Measurements from ENCODE around the gene DUSP12. TPM values are rescaled to one million over a fixed set of nuclear protein-coding genes. Genes with fewer than 3 reads are reported as not detected.

Gene DUSP12
- total and polyA plus RNA-seq, 7 donors = 4.4 to 15.3 (median 9.9) TPM

DNA sequence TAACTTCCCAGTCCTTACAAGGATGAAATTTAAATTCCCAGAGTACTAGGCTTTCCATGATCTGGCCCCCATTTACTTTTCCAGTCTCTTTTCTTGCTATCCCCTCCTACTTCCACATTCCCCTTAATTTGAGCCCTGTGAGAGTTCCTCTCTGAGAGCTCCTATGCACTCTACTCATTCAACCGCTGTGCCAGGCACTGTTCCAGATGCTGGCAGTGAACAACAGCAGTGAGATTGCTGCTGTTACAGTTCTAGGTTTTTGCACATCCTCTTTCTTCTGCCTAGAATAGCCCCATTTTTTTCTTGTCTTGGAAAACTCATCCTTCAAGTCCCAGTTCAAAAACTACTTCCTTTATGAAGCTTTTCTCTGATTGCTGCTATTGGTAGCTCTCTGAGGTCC, 35.4 kb downstream of the DUSP12 start:
- Histone ChIP-seq H3K36me3 (ENCODE audit: insufficient read depth in 1 of 2, low read depth in 1 of 2) (peaks cover 15 to 90% of the 10 kb centered on the region in 2 donors), H3K4me1 (no peaks in the 10 kb centered on the region), H3K4me3 (no peak overlapping the region), H3K27ac (no peak overlapping the region), H3K27me3 (ENCODE audit: insufficient read depth in 3 of 3, low read length in 2 of 3) (no peaks in the 10 kb centered on the region), H3K9me3 (no peaks in the 10 kb centered on the region)
- TF ChIP-seq, protein P1, sequence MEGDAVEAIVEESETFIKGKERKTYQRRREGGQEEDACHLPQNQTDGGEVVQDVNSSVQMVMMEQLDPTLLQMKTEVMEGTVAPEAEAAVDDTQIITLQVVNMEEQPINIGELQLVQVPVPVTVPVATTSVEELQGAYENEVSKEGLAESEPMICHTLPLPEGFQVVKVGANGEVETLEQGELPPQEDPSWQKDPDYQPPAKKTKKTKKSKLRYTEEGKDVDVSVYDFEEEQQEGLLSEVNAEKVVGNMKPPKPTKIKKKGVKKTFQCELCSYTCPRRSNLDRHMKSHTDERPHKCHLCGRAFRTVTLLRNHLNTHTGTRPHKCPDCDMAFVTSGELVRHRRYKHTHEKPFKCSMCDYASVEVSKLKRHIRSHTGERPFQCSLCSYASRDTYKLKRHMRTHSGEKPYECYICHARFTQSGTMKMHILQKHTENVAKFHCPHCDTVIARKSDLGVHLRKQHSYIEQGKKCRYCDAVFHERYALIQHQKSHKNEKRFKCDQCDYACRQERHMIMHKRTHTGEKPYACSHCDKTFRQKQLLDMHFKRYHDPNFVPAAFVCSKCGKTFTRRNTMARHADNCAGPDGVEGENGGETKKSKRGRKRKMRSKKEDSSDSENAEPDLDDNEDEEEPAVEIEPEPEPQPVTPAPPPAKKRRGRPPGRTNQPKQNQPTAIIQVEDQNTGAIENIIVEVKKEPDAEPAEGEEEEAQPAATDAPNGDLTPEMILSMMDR (IDR thresholded peaks at IDR 0.05) = no peak
- ATAC-seq = no peak
- WGBS, 3 donors = 57 to 81% (median 65%) methylated on average over 1 of the region's 1 CpG
- peak; percentile 16 to 57 for DNase-seq
- intact Hi-C loops (cut with DNase I) = no loop called here

DNA sequence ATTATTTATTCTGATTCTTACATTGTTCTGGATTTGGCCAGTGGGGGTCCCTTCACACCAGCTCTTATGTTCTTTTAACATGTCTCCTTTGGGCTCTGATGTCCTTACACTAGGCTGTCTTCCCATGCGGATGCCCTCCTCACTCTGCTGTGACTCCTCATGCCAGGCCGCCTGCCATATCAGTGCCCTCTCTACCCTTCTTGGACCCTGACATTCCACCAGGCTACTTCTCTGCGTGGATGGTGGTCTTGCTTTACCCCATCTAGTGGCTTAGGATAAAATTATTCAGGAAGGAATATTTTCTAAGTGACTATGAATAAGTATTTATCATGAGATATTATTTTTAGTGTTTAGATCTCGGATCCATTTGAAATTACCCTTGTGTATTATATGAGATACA, 37.8 kb downstream of the DUSP12 start:
- no peaks in the 10 kb centered on the region for H3K4me1 ChIP-seq
- TF ChIP-seq, protein P1 (IDR thresholded peaks at IDR 0.05) = no peak
- H3K36me3 ChIP-seq (ENCODE audit: insufficient read depth in 1 of 2, low read depth in 1 of 2) = peaks cover 17 to 88% of the 10 kb centered on the region in 2 donors
- ATAC-seq (no peak), DNase-seq (no peak)
- H3K27me3 ChIP-seq (ENCODE audit: insufficient read depth in 3 of 3, low read length in 2 of 3) = no peaks in the 10 kb centered on the region
- no peaks in the 10 kb centered on the region for H3K9me3 ChIP-seq
- no peak overlapping the region for H3K4me3 ChIP-seq
- H3K27ac ChIP-seq = no peak overlapping the region
- WGBS, 3 donors = 80 to 85% (median 81%) methylated on average over 4 of the region's 4 CpGs
- intact Hi-C loops (cut with DNase I) = no loop called here

DNA sequence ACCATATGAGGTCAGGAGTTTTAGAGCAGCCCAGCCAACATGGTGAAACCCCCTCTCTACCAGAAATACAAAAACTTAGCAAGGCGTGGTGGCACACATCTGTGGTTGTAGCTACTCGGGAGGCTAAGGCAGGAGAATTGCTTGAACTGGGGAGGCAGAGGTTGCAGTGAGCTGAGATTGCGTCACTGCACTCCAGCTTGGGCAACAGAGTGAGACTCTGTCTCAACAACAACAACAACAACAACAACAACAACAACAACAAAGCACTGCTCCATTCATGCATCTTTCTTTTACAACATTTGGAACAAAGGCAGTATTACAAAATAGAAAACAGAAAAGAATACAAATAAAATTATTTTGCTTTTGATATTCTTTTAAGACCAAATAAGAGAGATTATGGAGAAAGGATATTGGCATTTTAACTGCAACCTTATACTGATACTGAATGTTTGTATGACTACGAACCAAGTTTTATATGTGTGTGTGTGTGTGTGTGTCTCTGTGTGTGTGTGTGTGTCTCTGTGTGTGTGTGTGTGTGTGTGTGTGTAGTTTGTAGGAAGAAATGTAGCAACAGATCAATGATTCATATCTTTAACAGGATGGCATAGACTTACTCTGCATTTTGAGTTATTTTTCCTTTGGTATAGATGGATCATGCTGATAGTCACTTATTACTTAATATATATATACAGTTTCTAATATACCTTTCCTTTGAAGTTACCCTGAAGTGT, 41.2 kb downstream of the DUSP12 start:
- Histone ChIP-seq H3K4me1 (no peaks in the 10 kb centered on the region), H3K9me3 (no peaks in the 10 kb centered on the region), H3K36me3 (ENCODE audit: insufficient read depth in 1 of 2, low read depth in 1 of 2) (peaks cover 8 to 88% of the 10 kb centered on the region in 2 donors), H3K27ac (no peak overlapping the region), H3K27me3 (ENCODE audit: insufficient read depth in 3 of 3, low read length in 2 of 3) (no peaks in the 10 kb centered on the region), H3K4me3 (no peak overlapping the region)
- WGBS, 3 donors = 89 to 91% (median 90%) methylated on average over 4 of the region's 4 CpGs
- TF ChIP-seq, protein P1 (IDR thresholded peaks at IDR 0.05) = no peak
- DNase-seq (no peak), ATAC-seq (no peak)
- intact Hi-C loops (cut with DNase I) = loop anchor here in 1 of 2 donors (5.0 kb wide), 1 partner anchor 67 kb away; no protein-coding TSS in a partner anchor

DNA sequence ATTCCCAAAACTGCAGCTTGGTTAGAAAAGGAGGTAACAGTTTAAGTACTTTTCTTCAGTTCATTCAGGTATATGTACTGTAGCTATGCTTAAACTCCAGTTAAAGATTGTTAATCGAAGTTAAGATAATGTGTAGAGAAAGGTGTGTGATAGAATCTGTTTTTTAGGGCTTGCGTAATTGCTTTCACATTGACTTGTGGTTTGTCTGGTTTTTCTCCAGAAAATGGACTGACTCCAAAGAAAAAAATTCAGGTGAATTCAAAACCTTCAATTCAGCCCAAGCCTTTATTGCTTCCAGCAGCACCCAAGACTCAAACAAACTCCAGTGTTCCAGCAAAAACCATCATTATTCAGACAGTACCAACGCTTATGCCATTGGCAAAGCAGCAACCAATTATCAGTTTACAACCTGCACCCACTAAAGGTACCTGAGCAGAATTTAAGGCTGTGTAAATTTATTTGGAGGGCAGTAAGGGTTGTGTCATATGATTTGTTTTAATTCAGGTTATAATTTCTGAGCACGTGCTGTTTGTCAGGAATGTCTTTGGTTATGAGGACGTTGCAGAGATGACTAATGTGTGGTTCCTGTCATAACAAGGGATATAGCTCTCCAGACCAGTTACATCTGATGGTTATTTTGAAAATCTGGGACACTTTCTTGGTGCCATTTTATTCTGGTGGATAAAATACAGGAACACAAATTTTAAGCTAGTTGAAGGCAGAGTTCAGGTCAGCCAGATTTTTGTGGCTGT, 42.5 kb downstream of the DUSP12 start:
- H3K36me3 ChIP-seq (ENCODE audit: insufficient read depth in 1 of 2, low read depth in 1 of 2) = peaks cover 8 to 88% of the 10 kb centered on the region in 2 donors
- no peak overlapping the region for H3K4me3 ChIP-seq
- no peaks in the 10 kb centered on the region for H3K4me1 ChIP-seq
- H3K27ac ChIP-seq = no peak overlapping the region
- ATAC-seq (no peak), DNase-seq (no peak)
- WGBS, 3 donors = 88 to 93% (median 89%) methylated on average over 5 of the region's 5 CpGs
- intact Hi-C loops (cut with DNase I) = loop anchor here (1.0 to 5.0 kb wide), 3 partner anchors 65 to 245 kb away; no protein-coding TSS in a partner anchor
- H3K27me3 ChIP-seq (ENCODE audit: insufficient read depth in 3 of 3, low read length in 2 of 3) = no peaks in the 10 kb centered on the region
- TF ChIP-seq, protein P1 (IDR thresholded peaks at IDR 0.05) = no peak
- H3K9me3 ChIP-seq = no peaks in the 10 kb centered on the region

Measured in psoas muscle (tissue), 8 donors.